GM18511 (cell line): ENCODE results near the gene CCDC92.
A peak's percentile ranks its signal among the peaks of the same experiment; 100 is the strongest.

Experiments
- ATAC-seq: cut with Tn5 transposase; IDR thresholded peaks from one replicate; pipeline ENCODE4 v1.9.1; 2021; ENCODE audit warnings: mild to moderate bottlenecking, moderate library complexity; ENCODE audit not compliant: unreplicated experiment

The CCDC92 gene

GRCh38 chr12:123976227-123976826 lies 3.7 kb upstream of the CCDC92 start:
- no peak for ATAC-seq

GRCh38 chr12:123973552-123974341 lies 1.1 kb upstream of the CCDC92 start:
- ATAC-seq: peak; percentile 14

GRCh38 chr12:123971770-123972456 lies 718 bp downstream of the CCDC92 start:
- ATAC-seq: no peak

GRCh38 chr12:123971449-123971769 lies 1.2 kb downstream of the CCDC92 start:
- ATAC-seq: no peak

- ATAC-seq: no peak
These were observed 5.5 kb downstream of the CCDC92 start for GRCh38 chr12:123967121-123967586.

GRCh38 chr12:123966596-123966995 lies 6.0 kb downstream of the CCDC92 start:
- ATAC-seq: no peak

GRCh38 chr12:123965382-123965781 lies 7.2 kb downstream of the CCDC92 start:
- no peak for ATAC-seq

GRCh38 chr12:123963821-123964220 lies 8.8 kb downstream of the CCDC92 start:
- no peak for ATAC-seq

GRCh38 chr12:123962513-123962912 lies 10.1 kb downstream of the CCDC92 start:
- no peak for ATAC-seq

- ATAC-seq: no peak
These were observed 10.9 kb downstream of the CCDC92 start for GRCh38 chr12:123961585-123962345.

- ATAC-seq: no peak
These were observed 11.8 kb downstream of the CCDC92 start for GRCh38 chr12:123960856-123961255.

GRCh38 chr12:123960029-123960735 lies 12.4 kb downstream of the CCDC92 start:
- ATAC-seq: no peak

- ATAC-seq: no peak
These were observed 13.8 kb downstream of the CCDC92 start for GRCh38 chr12:123958876-123959275.

GRCh38 chr12:123958462-123958861 lies 14.2 kb downstream of the CCDC92 start:
- ATAC-seq: no peak

- no peak for ATAC-seq
These were observed 15.4 kb downstream of the CCDC92 start for GRCh38 chr12:123957196-123957595.

- no peak for ATAC-seq
These were observed 16.4 kb downstream of the CCDC92 start for GRCh38 chr12:123956249-123956648.

- ATAC-seq: no peak
These were observed 17.8 kb downstream of the CCDC92 start for GRCh38 chr12:123954647-123955350.

GRCh38 chr12:123952037-123952436 lies 20.6 kb downstream of the CCDC92 start:
- ATAC-seq: no peak

GRCh38 chr12:123951467-123951866 lies 21.2 kb downstream of the CCDC92 start:
- ATAC-seq: no peak
